MCF 10A (cell line): ENCODE measurements around the gene COA8. TPM values are rescaled to one million over a fixed set of nuclear protein-coding genes. Genes with fewer than 3 reads are reported as not detected.

Experiments used
- BruUV-seq: library from RNA; stranded (reverse); fragments of 400-500 nt; replicated peaks from 2 replicates; lab custom pipeline; 2021; lab: Mats Ljungman, UMichigan
- CTCF ChIA-PET: fragments of 300-600 bp; sonication (Branson Sonifier 250); formaldehyde crosslinking; extraction: SDS; loops from one replicate; lab custom pipeline; 2021; ENCODE audit warnings: antibody characterized with exemption, inconsistent platforms; lab: Yijun Ruan, JAX
- POLR2A ChIA-PET: fragments of 300-600, 350-650 bp; sonication (Branson Sonifier 250); formaldehyde crosslinking; extraction: SDS; loops from one replicate; lab custom pipeline; 2020; ENCODE audit warnings: antibody characterized with exemption, inconsistent platforms; lab: Yijun Ruan, JAX
- DNase-seq: peaks from one replicate; pipeline ENCODE4 v3.0.0-alpha.2; 2018; ENCODE audit not compliant: unreplicated experiment
- H3K27ac Mint-ChIP-seq: one replicate; pipeline ENCODE4 v1.8.0; 2022; ENCODE audit warnings: mild to moderate bottlenecking, low read depth, mixed read lengths; ENCODE audit not compliant: unreplicated experiment
- H3K27me3 Mint-ChIP-seq: one replicate; pipeline ENCODE4 v1.8.0; 2022; ENCODE audit warnings: mixed read lengths; ENCODE audit not compliant: insufficient read depth, unreplicated experiment
- H3K36me3 Mint-ChIP-seq: one replicate; pipeline ENCODE4 v1.8.0; 2022; ENCODE audit warnings: mild to moderate bottlenecking, moderate library complexity, mixed read lengths; ENCODE audit not compliant: insufficient read depth, unreplicated experiment
- H3K4me1 Mint-ChIP-seq: one replicate; pipeline ENCODE4 v1.8.0; 2022; ENCODE audit warnings: mixed read lengths; ENCODE audit not compliant: insufficient read depth, unreplicated experiment
- H3K4me3 Mint-ChIP-seq: one replicate; pipeline ENCODE4 v1.8.0; 2022; ENCODE audit warnings: mild to moderate bottlenecking, moderate library complexity, mixed read lengths; ENCODE audit not compliant: unreplicated experiment
- H3K9me3 Mint-ChIP-seq: one replicate; pipeline ENCODE4 v1.8.0; 2022; ENCODE audit warnings: mixed read lengths; ENCODE audit not compliant: unreplicated experiment
- intact Hi-C: fragments of 100-400 bp; cut with micrococcal nuclease; formaldehyde crosslinking; loops from 2 replicates; pipeline ENCODE4 v1.14.1; 2022
- total RNA-seq: library from RNA; stranded (reverse); gene quantifications from 2 replicates; pipeline ENCODE4 v1.2.3, GENCODE V29; 2022
- TF ChIP-seq, protein P1 (sequence below): fragments of 200-600 bp; IDR thresholded peaks from one replicate; pipeline ENCODE4 v1.8.0; 2022; ENCODE audit warnings: antibody characterized with exemption, mild to moderate bottlenecking; ENCODE audit not compliant: unreplicated experiment

COA8 gene
- total RNA-seq, 1 experiment from 2014 or later = 68.9 TPM

GRCh38 chr14:103526247-103526913 lies 36.4 kb upstream of the COA8 start:
- peaks cover 15% of the 10 kb centered on the region for H3K36me3 Mint-ChIP-seq
- no TSS peak for BruUV-seq
- no peak for DNase-seq
- no peaks in the 10 kb centered on the region for H3K27me3 Mint-ChIP-seq
- CTCF ChIA-PET = no interaction called here
- TF ChIP-seq, protein P1, sequence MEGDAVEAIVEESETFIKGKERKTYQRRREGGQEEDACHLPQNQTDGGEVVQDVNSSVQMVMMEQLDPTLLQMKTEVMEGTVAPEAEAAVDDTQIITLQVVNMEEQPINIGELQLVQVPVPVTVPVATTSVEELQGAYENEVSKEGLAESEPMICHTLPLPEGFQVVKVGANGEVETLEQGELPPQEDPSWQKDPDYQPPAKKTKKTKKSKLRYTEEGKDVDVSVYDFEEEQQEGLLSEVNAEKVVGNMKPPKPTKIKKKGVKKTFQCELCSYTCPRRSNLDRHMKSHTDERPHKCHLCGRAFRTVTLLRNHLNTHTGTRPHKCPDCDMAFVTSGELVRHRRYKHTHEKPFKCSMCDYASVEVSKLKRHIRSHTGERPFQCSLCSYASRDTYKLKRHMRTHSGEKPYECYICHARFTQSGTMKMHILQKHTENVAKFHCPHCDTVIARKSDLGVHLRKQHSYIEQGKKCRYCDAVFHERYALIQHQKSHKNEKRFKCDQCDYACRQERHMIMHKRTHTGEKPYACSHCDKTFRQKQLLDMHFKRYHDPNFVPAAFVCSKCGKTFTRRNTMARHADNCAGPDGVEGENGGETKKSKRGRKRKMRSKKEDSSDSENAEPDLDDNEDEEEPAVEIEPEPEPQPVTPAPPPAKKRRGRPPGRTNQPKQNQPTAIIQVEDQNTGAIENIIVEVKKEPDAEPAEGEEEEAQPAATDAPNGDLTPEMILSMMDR = no peak
- H3K9me3 Mint-ChIP-seq = no peaks in the 10 kb centered on the region
- POLR2A ChIA-PET = interaction anchor here (4.2 kb wide), 1 partner anchor 7 kb away, joined by 32 read pairs; no protein-coding TSS in a partner anchor
- no peak overlapping the region for H3K27ac Mint-ChIP-seq
- H3K4me3 Mint-ChIP-seq = no peak overlapping the region
- peaks cover 8% of the 10 kb centered on the region for H3K4me1 Mint-ChIP-seq
- intact Hi-C loops = no loop called here

GRCh38 chr14:103526914-103527248 lies 35.9 kb upstream of the COA8 start:
- CTCF ChIA-PET = interaction anchor here (3.3 kb wide), 1 partner anchor 8 kb away, joined by 21 read pairs; no protein-coding TSS in a partner anchor
- H3K36me3 Mint-ChIP-seq = peaks cover 15% of the 10 kb centered on the region
- H3K9me3 Mint-ChIP-seq = no peaks in the 10 kb centered on the region
- DNase-seq = no peak
- BruUV-seq = no TSS peak
- intact Hi-C loops = no loop called here
- POLR2A ChIA-PET = interaction anchor here (0.7 to 4.2 kb wide), 5 partner anchors 7 to 437 kb away, joined by 3 to 32 read pairs (median 8); partner anchors contain the start of genes BAG5 and COA8
- H3K4me1 Mint-ChIP-seq = peaks cover 8% of the 10 kb centered on the region
- TF ChIP-seq, protein P1 = no peak
- H3K4me3 Mint-ChIP-seq = peak overlapping the region; percentile 90
- no peak overlapping the region for H3K27ac Mint-ChIP-seq
- no peaks in the 10 kb centered on the region for H3K27me3 Mint-ChIP-seq

DNA sequence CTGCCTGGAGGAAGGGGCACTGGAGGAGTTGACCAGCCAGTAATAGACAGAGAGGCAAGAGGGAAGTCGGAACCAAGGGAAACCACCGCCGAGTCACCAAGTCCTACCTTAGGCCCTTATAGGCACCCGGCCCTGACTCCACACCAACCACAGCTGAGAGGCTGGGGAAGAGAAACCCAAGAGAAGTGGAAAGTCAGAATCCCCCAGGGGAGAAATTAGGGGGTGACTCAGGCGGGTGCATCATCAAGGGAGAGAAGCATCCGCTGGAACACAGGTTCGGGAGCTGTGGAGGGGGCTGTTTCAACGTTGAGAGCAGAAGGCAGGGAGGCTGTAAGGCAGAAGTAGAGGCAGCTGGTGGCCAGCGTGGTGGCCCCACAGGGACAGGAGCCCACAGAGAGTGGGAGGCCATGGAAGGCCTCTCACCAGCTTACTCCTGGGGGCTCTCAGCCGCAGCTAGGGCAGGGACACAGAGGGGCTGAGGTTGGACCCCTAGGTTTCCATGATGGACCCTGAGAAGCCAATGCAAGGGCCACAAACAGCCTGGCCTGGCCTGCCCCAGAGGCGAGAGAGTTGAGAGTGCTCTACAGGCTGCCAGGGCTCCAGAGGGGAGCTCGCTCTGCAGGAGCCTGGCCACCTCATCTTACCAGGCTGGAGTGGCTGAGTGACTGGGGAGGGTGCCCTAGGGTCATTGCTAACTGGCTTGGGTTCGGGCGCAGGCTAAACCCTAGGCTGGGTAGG lies 35.2 kb upstream of the COA8 start:
- intact Hi-C loops = no loop called here
- no peaks in the 10 kb centered on the region for H3K27me3 Mint-ChIP-seq
- no peak for DNase-seq
- peak overlapping the region; percentile 90 for H3K4me3 Mint-ChIP-seq
- POLR2A ChIA-PET = interaction anchor here (0.7 to 4.2 kb wide), 8 partner anchors 8 to 437 kb away, joined by 3 to 61 read pairs (median 20); partner anchors contain the start of genes BAG5 and COA8
- CTCF ChIA-PET = interaction anchor here (0.8 to 5.5 kb wide), 5 partner anchors 9 to 31 kb away, joined by 3 to 34 read pairs (median 6); no protein-coding TSS in a partner anchor
- peaks cover 8% of the 10 kb centered on the region for H3K4me1 Mint-ChIP-seq
- peak overlapping the region; percentile 96 for H3K27ac Mint-ChIP-seq
- peaks cover 15% of the 10 kb centered on the region for H3K36me3 Mint-ChIP-seq
- TF ChIP-seq, protein P1 = no peak
- BruUV-seq = no TSS peak
- no peaks in the 10 kb centered on the region for H3K9me3 Mint-ChIP-seq

GRCh38 chr14:103528146-103528586 lies 34.6 kb upstream of the COA8 start:
- Mint-ChIP-seq H3K27ac (peak overlapping the region; percentile 96), H3K4me3 (peak overlapping the region; percentile 90), H3K27me3 (no peaks in the 10 kb centered on the region), H3K36me3 (peaks cover 15% of the 10 kb centered on the region), H3K9me3 (no peaks in the 10 kb centered on the region), H3K4me1 (peaks cover 8% of the 10 kb centered on the region)
- TF ChIP-seq, protein P1 = no peak
- BruUV-seq = no TSS peak
- DNase-seq = no peak
- POLR2A ChIA-PET = interaction anchor here (0.6 to 4.2 kb wide), 14 partner anchors 9 to 983 kb away, joined by 3 to 61 read pairs (median 11); partner anchors contain the start of genes BAG5, COA8 and EIF5
- CTCF ChIA-PET = interaction anchor here (0.8 to 5.5 kb wide), 5 partner anchors 9 to 30 kb away, joined by 3 to 34 read pairs (median 6); no protein-coding TSS in a partner anchor
- intact Hi-C loops = no loop called here
